ENCODE measurements around the gene RASSF1.
A peak's percentile ranks its signal among the peaks of the same experiment; 100 is the strongest.

RASSF1 gene

GRCh38 chr3:50365080-50365841 lies 24.6 kb upstream of the RASSF1 start:
- no peak for DNase-seq (ENCODE audit: low read depth)

GRCh38 chr3:50364573-50365079 lies 24.0 kb upstream of the RASSF1 start:
- no peak for DNase-seq (ENCODE audit: low read depth)

GRCh38 chr3:50359760-50360110 lies 19.1 kb upstream of the RASSF1 start:
- DNase-seq (ENCODE audit: low read depth), result no peak

GRCh38 chr3:50358911-50359759 lies 18.5 kb upstream of the RASSF1 start, which contains the start of gene TMEM115:
Gene TMEM115, minus strand, starts transcription at chr3:50359521. Its CDS starts 458 bp downstream, at chr3:50359063.
- DNase-seq (ENCODE audit: low read depth), result peak; percentile 98

GRCh38 chr3:50358355-50358910 lies 17.8 kb upstream of the RASSF1 start:
- DNase-seq (ENCODE audit: low read depth), result no peak

- no peak for DNase-seq (ENCODE audit: low read depth)
These were observed 16.8 kb upstream of the RASSF1 start for GRCh38 chr3:50357481-50357880.

GRCh38 chr3:50356553-50356952 lies 15.9 kb upstream of the RASSF1 start:
- no peak for DNase-seq (ENCODE audit: low read depth)

- DNase-seq (ENCODE audit: low read depth), result no peak
These were observed 15.4 kb upstream of the RASSF1 start for GRCh38 chr3:50355829-50356552.

GRCh38 chr3:50354850-50355249 lies 14.2 kb upstream of the RASSF1 start:
- no peak for DNase-seq (ENCODE audit: low read depth)

GRCh38 chr3:50354186-50354764 lies 13.6 kb upstream of the RASSF1 start:
- DNase-seq (ENCODE audit: low read depth), result no peak

- DNase-seq (ENCODE audit: low read depth), result no peak
These were observed 12.8 kb upstream of the RASSF1 start for GRCh38 chr3:50353245-50354004.

GRCh38 chr3:50352781-50353180 lies 12.1 kb upstream of the RASSF1 start:
- DNase-seq (ENCODE audit: low read depth), result no peak

- no peak for DNase-seq (ENCODE audit: low read depth)
These were observed 10.7 kb upstream of the RASSF1 start for GRCh38 chr3:50351323-50351697.

- DNase-seq (ENCODE audit: low read depth), result peak; percentile 83
These were observed 10.1 kb upstream of the RASSF1 start, which contains the start of the genes CYB561D2 and NPRL2 for GRCh38 chr3:50350527-50351322. Gene CYB561D2, plus strand, starts transcription at chr3:50350862. Its CDS starts 572 bp downstream, at chr3:50351434. Gene NPRL2, minus strand, starts transcription at chr3:50350775. Its CDS starts 123 bp downstream, at chr3:50350652.

- no peak for DNase-seq (ENCODE audit: low read depth)
These were observed 9.5 kb upstream of the RASSF1 start for GRCh38 chr3:50350213-50350526.

- no peak for DNase-seq (ENCODE audit: low read depth)
These were observed 6.7 kb upstream of the RASSF1 start for GRCh38 chr3:50347187-50347813.

- DNase-seq (ENCODE audit: low read depth), result no peak
These were observed 5.1 kb upstream of the RASSF1 start, which contains the start of gene ZMYND10 for GRCh38 chr3:50345586-50346234. Gene ZMYND10, minus strand, starts transcription at chr3:50345732. Its CDS starts 153 bp downstream, at chr3:50345579.

GRCh38 chr3:50345008-50345407 lies 4.4 kb upstream of the RASSF1 start:
- DNase-seq (ENCODE audit: low read depth), result no peak
